GM12864 (cell line): ENCODE data around the gene ANKRD33.

Experiments
- DNase-seq: peaks from one replicate; pipeline ENCODE4 v3.0.0-alpha.2; 2011; ENCODE audit warnings: low read depth
- H3K4me3 ChIP-seq: 2 replicates; pipeline ENCODE4 v1.5.1; 2011; ENCODE audit warnings: mild to moderate bottlenecking, low read depth, low read length, control low read depth
- TF ChIP-seq, protein P1 (sequence below): IDR thresholded peaks from 2 replicates; pipeline ENCODE4 v1.5.1; 2011; ENCODE audit warnings: low read depth, mild to moderate bottlenecking, moderate library complexity, low read length, control low read depth, inconsistent platforms; ENCODE audit errors: missing control alignments

ANKRD33 gene, protein sequence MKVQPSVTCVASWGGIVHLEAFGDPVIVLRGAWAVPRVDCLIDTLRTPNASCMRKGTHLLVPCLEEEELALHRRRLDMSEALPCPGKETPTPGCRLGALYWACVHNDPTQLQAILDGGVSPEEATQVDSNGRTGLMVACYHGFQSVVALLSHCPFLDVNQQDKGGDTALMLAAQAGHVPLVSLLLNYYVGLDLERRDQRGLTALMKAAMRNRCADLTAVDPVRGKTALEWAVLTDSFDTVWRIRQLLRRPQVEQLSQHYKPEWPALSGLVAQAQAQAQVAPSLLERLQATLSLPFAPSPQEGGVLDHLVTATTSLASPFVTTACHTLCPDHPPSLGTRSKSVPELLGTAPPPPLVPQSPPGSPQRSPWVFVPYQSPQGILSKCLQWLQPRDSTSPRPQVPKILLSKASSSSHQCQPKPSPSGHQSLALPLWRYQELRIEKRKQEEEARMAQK

DNA sequence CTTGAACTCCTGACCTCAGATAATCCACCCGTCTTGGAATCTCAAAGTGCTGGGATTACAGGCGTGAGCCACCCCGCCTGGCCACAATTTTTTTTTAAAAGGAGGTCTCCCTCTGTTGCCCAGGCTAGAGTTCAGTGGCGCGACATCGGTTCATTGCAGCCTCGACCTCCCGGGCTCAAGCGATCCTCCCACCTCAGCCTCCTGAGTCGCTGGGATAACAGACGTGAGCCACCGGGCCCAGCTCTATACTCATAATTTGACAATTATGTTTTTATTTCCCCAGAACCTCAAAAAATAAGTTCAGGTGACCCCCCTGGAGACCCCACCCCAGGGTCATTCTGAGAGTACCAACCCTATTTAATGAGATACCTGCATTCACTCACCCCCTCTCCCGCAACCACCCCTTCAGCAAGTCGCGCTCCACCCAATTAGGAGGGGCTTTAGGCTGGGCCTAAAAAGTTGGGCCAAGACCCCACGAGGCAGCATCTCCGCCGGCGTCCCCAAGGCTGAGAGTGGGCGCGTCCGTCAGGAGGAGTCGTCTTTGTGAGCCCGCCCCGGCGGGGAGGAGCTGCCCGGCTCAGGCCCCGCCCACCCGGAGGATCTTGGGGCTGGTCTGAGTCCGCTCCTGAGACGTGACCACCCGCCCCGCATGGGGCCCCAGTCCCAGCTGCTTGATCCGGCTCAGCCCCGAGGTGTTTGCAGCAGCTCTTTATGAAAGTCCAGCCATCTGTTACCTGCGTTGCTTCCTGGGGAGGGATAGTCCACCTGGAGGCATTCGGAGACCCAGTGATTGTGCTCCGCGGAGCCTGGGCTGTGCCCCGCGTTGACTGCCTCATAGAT lies at the start of gene ANKRD33:
Gene ANKRD33, plus strand, starts transcription at position 628 of the 840 bp plus-strand sequence. Its CDS starts 84 bp downstream, at position 712.
- TF ChIP-seq, protein P1, sequence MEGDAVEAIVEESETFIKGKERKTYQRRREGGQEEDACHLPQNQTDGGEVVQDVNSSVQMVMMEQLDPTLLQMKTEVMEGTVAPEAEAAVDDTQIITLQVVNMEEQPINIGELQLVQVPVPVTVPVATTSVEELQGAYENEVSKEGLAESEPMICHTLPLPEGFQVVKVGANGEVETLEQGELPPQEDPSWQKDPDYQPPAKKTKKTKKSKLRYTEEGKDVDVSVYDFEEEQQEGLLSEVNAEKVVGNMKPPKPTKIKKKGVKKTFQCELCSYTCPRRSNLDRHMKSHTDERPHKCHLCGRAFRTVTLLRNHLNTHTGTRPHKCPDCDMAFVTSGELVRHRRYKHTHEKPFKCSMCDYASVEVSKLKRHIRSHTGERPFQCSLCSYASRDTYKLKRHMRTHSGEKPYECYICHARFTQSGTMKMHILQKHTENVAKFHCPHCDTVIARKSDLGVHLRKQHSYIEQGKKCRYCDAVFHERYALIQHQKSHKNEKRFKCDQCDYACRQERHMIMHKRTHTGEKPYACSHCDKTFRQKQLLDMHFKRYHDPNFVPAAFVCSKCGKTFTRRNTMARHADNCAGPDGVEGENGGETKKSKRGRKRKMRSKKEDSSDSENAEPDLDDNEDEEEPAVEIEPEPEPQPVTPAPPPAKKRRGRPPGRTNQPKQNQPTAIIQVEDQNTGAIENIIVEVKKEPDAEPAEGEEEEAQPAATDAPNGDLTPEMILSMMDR = no peak
- no peak within 1 kb of the TSS for H3K4me3 ChIP-seq
- DNase-seq = no peak

DNA sequence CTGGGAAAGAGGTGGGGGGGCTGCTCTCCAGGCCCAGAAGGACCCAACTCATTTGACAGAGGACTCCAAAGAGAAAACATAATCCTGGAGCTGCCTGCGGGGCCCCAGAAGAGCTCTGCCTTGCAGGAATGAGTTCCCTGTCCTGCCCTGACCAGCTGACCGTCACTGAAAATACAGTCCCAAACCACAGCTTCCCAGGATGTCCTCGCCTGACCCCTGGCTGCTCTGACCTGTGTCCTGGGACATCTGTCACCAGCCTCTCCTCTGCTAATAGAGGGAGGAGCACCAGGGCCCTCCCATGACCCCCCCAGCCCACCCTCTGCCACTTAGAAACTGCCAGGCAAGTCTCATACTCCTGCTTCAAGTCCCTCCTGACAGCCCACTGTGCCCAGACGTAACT lies 49.1 kb upstream of the ANKRD33 start:
- no peak for DNase-seq
- TF ChIP-seq, protein P1 = no peak

DNA sequence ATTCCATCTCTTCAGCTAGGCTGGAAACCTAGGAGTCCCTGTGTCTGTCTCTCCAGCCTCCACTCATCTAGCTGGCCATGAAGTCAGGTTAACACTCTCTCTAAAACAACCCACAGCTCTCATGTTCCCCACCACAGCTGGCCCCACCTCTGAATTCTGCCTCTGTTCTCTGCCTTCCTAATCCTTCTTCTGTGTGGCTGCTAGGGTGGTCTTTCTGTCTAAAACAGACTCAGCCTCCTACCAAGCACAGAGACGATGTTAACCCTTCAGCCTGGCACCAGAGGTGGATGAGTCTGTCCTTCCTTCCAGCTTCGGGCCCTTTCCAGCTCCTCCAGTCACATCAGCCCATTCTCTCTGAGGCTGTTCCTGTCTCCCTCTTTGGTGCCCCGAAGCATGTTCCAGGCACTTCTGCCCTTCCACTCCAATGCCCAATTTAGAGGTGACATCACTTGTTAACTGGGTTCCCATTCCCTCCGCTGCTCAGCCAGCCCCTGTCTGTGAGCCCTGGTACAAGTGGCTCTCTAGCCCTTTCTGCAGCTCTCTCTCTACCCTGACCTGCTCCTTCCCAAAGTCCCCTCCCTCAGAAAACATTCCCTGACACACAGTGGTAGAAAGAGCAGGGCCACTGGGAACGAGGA lies 48.5 kb upstream of the ANKRD33 start:
- TF ChIP-seq, protein P1 = no peak
- H3K4me3 ChIP-seq = no peak overlapping the region
- DNase-seq = no peak

More for the DNA sequence above, 49.1 kb upstream of the ANKRD33 start:
- no peak overlapping the region for H3K4me3 ChIP-seq

DNA sequence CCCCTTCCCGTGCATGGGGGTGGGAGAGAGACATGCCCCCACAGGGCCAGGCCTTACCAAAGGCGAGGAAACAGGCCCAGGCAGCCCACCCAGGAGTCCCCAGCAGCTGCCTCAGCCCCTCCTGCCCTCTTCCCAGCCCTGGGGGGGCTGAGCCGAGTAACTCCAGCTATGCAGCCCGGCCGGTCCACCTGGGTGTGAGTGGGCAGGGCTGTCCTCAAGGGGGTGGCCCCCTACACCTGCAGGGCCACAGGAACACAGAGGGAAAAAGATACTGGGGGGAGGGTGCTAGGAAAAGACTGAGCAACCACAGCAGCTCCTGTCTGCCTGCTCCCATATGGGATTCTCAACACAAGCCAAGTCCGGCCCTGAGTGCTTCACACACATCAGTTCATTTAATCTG lies 46.9 kb upstream of the ANKRD33 start:
- H3K4me3 ChIP-seq = no peak overlapping the region
- DNase-seq = no peak
- TF ChIP-seq, protein P1 = no peak

DNA sequence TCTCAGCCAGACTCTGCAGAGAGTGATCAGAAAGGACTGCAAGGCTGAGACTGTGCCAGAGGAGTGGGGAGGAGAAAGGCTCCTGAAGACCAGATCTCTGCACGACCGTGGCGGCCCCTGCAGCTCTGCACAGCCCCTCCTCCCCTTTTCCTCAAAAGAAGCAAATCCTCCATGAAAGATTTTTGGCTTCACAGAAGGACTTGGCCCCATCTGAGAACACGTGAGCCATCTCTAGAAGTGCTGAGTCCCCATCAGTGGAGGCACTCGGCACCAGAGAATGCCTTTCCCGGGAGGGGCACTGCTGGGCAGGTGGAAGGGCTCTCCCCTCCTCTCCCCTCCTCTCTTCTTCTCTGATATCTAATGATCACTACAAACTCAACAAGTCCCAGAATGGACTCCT lies 46.2 kb upstream of the ANKRD33 start:
- no peak for DNase-seq
- TF ChIP-seq, protein P1 = no peak
- no peak overlapping the region for H3K4me3 ChIP-seq

DNA sequence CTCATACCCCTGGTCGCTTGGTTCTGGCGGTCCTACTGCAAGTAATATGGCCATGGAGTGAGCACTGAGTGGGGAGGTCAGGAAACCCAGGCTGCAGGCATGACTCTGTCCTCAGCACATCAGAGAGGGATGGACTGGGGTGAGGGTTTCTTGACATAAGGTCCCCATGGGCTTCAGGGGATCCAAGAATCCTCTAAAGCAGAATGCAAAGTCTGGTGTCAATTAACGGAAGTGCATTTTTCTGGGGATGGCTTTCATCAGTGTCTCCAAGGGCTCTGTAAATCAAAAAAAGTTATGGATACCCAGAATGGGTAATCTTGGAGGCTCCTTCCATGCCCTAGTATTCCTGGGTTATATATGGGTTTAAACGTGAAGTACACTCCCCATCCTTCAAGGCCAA lies 43.0 kb upstream of the ANKRD33 start:
- no peak overlapping the region for H3K4me3 ChIP-seq
- no peak for DNase-seq
- TF ChIP-seq, protein P1 = no peak
